Peyer's patch (tissue), 4 donors: ENCODE results near the gene ELP4. TPM values are rescaled to one million over a fixed set of nuclear protein-coding genes. Genes with fewer than 3 reads are reported as not detected.

ENCODE experiments used
- DNase-seq, 3 donors: peaks; one replicate each; pipeline ENCODE4 v3.0.0-alpha.2; 2017 to 2019
- H3K27ac ChIP-seq, 4 donors: fragments of 200-600 bp; sonication (generic); one replicate each; pipeline ENCODE4 v1.5.1; 2016 to 2019
- H3K27me3 ChIP-seq, 2 donors: fragments of 200-600 bp; sonication (generic); one replicate each; pipeline ENCODE4 v1.5.1; 2019
- H3K36me3 ChIP-seq, 3 donors: fragments of 200-600 bp; sonication (generic); one replicate each; pipeline ENCODE4 v1.5.1; 2016 to 2019
- H3K4me1 ChIP-seq, 4 donors: fragments of 200-600 bp; sonication (generic); one replicate each; pipeline ENCODE4 v1.5.1; 2016 to 2019
- H3K4me3 ChIP-seq, 4 donors: fragments of 200-600 bp; sonication (generic); 1 replicate in 3 of 4; 2 replicates in 1 of 4; pipeline ENCODE4 v1.5.1; 2016 to 2019; ENCODE audit warnings: mild to moderate bottlenecking in 1 of 4
- H3K9me3 ChIP-seq, 4 donors: fragments of 200-600 bp; sonication (generic); one replicate each; pipeline ENCODE4 v1.5.1; 2016 to 2019; ENCODE audit warnings: mild to moderate bottlenecking in 1 of 4
- POLR2A ChIP-seq, 2 donors: fragments of 450-650 bp; IDR thresholded peaks; one replicate each; pipeline ENCODE4 v1.5.1; 2017; ENCODE audit warnings: antibody characterized with exemption in 2 of 2, mild to moderate bottlenecking in 2 of 2, moderate library complexity in 2 of 2
- total RNA-seq, 4 donors: library from RNA; depleted of rRNA; stranded (reverse); fragments of >200 nt; gene quantifications; one replicate each; pipeline ENCODE4 v1.1.0, GENCODE V29; 2016
- TF ChIP-seq, protein P1 (sequence below), 6 experiments: fragments of 450-650 bp in 4 of 6; fragments of 200-600 bp in 2 of 6; sonication (generic) in 1 of 6; IDR thresholded peaks; one replicate each; pipeline ENCODE4 v1.5.1; 2017 to 2019; ENCODE audit warnings: antibody characterized with exemption in 6 of 6, mild to moderate bottlenecking in 3 of 6, moderate library complexity in 1 of 6

The ELP4 gene
- total RNA-seq, 4 donors from 2014 or later = 13.3 to 33.0 (median 21.3) TPM

DNA sequence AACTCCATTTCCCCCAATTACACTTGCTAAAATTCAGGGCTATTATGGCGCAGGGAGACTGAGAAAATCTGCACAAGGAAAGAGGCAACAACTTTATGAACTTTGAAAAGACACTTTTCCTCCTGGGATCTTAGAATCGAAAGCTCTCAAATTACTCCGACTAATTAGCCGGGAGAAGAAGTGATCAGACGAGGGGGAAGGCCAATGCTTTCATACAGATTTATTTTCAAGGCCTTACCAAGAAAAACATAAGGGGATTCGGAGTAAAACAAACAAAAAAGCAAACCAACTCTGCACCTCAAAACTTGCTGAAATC, 299.9 kb downstream of the ELP4 start:
- H3K4me3 ChIP-seq = peak overlapping the region in 1 of 4 donors; percentile 47
- DNase-seq = no peak
- H3K27me3 ChIP-seq = peaks cover 0 to 92% of the 10 kb centered on the region in 2 donors
- H3K27ac ChIP-seq = no peak overlapping the region
- H3K9me3 ChIP-seq = peaks cover 0 to 17% (median 0%) of the 10 kb centered on the region in 4 donors
- H3K4me1 ChIP-seq = peaks cover 0 to 64% (median 26%) of the 10 kb centered on the region in 4 donors
- TF ChIP-seq, protein P1, sequence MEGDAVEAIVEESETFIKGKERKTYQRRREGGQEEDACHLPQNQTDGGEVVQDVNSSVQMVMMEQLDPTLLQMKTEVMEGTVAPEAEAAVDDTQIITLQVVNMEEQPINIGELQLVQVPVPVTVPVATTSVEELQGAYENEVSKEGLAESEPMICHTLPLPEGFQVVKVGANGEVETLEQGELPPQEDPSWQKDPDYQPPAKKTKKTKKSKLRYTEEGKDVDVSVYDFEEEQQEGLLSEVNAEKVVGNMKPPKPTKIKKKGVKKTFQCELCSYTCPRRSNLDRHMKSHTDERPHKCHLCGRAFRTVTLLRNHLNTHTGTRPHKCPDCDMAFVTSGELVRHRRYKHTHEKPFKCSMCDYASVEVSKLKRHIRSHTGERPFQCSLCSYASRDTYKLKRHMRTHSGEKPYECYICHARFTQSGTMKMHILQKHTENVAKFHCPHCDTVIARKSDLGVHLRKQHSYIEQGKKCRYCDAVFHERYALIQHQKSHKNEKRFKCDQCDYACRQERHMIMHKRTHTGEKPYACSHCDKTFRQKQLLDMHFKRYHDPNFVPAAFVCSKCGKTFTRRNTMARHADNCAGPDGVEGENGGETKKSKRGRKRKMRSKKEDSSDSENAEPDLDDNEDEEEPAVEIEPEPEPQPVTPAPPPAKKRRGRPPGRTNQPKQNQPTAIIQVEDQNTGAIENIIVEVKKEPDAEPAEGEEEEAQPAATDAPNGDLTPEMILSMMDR (IDR thresholded peaks at IDR 0.05) = no peak
- TF ChIP-seq POLR2A (IDR thresholded peaks at IDR 0.05) = no peak
- no peaks in the 10 kb centered on the region for H3K36me3 ChIP-seq

DNA sequence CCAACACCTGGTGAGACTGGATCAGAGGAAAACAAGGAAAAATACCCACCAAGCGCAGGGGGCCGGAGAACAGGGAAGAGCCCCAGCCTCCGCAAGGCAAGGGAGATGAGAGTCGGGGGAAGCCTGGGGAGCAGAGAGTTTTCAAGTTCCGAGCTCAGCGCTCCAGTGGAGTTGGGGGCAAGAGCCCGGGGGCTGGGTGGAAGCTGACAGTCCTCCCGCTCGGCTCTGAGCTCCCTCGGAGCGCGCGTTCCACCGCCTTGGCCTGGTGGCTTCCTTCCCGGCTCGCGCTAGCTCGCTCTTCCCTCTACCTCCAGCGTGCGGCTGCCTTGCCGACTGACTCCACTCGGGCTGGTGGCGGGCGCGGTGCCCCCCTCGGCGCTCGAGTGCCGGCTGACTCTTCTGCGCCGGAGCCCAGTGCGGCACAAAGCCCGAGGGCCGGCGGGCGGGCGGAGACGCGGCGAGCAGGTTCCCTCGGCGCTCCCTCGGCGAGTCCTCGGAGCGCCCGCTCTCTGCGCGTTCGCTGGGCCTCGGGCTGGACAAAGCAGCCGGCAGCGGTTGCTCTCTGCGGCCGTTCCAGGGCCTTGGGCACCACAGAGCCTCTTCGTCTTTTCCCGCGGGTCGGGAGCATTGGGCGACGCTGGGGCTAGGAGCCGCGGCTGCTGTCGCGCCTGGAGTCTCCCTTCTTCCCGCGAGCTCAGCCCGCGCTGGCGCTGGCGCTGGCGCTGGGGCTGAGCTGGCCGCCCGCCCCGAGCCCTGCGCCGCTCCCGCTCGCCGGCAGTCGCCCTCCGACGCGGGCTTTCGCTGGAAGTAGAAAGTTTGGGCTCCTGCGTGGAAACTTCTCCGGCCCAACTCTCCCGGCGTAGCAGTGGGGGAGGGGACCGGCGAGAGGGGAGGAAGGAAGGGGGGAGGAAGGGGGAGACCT, 300.6 kb downstream of the ELP4 start:
- Histone ChIP-seq H3K27me3 (peaks cover 0 to 92% of the 10 kb centered on the region in 2 donors), H3K4me1 (peaks cover 0 to 61% (median 25%) of the 10 kb centered on the region in 4 donors), H3K36me3 (no peaks in the 10 kb centered on the region), H3K4me3 (peak overlapping the region; percentile 8 to 47 (median 42)), H3K9me3 (peaks cover 0 to 11% (median 0%) of the 10 kb centered on the region in 4 donors), H3K27ac (no peak overlapping the region)
- peak in 1 of 3 donors; percentile 54 for DNase-seq
- no peak for TF ChIP-seq POLR2A (IDR thresholded peaks at IDR 0.05)
- TF ChIP-seq, protein P1 (IDR thresholded peaks at IDR 0.05) = no peak

- peaks cover 0 to 67% (median 27%) of the 10 kb centered on the region in 4 donors for H3K4me1 ChIP-seq
- peak in 2 of 3 donors; percentile 23 to 53 for DNase-seq
These were observed 301.4 kb downstream of the ELP4 start, which contains the start of gene PAX6 for GRCh38 chr11:31810779-31811647. TSS of gene PAX6 (minus strand) at chr11:31811322. CDS start at chr11:31806411, 4,911 bp downstream.

GRCh38 chr11:31812383-31813381, 303.1 kb downstream of the ELP4 start:
- no peak for TF ChIP-seq POLR2A (IDR thresholded peaks at IDR 0.05)
- TF ChIP-seq, protein P1 (IDR thresholded peaks at IDR 0.05) = no peak
- Histone ChIP-seq H3K4me3 (peak overlapping the region; percentile 1 to 52 (median 44)), H3K9me3 (peaks cover 0 to 10% (median 0%) of the 10 kb centered on the region in 4 donors), H3K27me3 (peaks cover 0 to 97% of the 10 kb centered on the region in 2 donors), H3K4me1 (peaks cover 0 to 84% (median 31%) of the 10 kb centered on the region in 4 donors), H3K27ac (no peak overlapping the region), H3K36me3 (no peaks in the 10 kb centered on the region)
- DNase-seq = peak in 1 of 3 donors; percentile 41

More at GRCh38 chr11:31810779-31811647, 301.4 kb downstream of the ELP4 start, which contains the start of gene PAX6:
- peak within 1 kb of the TSS; percentile 8 to 47 (median 42) for H3K4me3 ChIP-seq
- H3K9me3 ChIP-seq = peaks cover 0 to 10% (median 0%) of the 10 kb centered on the region in 4 donors
- TF ChIP-seq, protein P1 (IDR thresholded peaks at IDR 0.05) = no peak
- H3K27ac ChIP-seq = no peak within 1 kb of the TSS
- no peaks in the 10 kb centered on the region for H3K36me3 ChIP-seq
- peaks cover 0 to 94% of the 10 kb centered on the region in 2 donors for H3K27me3 ChIP-seq
